Sigmoid colon (tissue), 7 donors: ENCODE data around the gene MCAT. TPM values are rescaled to one million over a fixed set of nuclear protein-coding genes. Genes with fewer than 3 reads are reported as not detected.

Source experiments
- DNase-seq: peaks from one replicate; pipeline ENCODE4 v3.0.0-alpha.2; 2019
- H3K27ac ChIP-seq, 4 donors: fragments of 200-600 bp; sonication (generic); one replicate each; pipeline ENCODE4 v1.5.1; 2016 to 2019; ENCODE audit warnings: mild to moderate bottlenecking in 1 of 4
- H3K27me3 ChIP-seq, 3 donors: fragments of 200-600 bp; sonication (generic); one replicate each; pipeline ENCODE4 v1.5.1; 2019; ENCODE audit warnings: mild to moderate bottlenecking in 1 of 3
- H3K36me3 ChIP-seq, 4 donors: fragments of 200-600 bp; sonication (generic); one replicate each; pipeline ENCODE4 v1.5.1; 2016 to 2019
- H3K4me1 ChIP-seq, 4 donors: fragments of 200-600 bp; sonication (generic); one replicate each; pipeline ENCODE4 v1.5.1; 2017 to 2019
- H3K4me3 ChIP-seq, 4 donors: fragments of 200-600 bp; sonication (generic); one replicate each; pipeline ENCODE4 v1.5.1; 2017 to 2019; ENCODE audit warnings: mild to moderate bottlenecking in 2 of 4, moderate library complexity in 1 of 4
- H3K9me3 ChIP-seq, 4 donors: fragments of 200-600 bp in 3 of 4; sonication (generic) in 3 of 4; one replicate each; pipeline versions ENCODE4 v1.5.1 to v1.6.1; 2013 to 2019
- EP300 ChIP-seq, 4 donors: sonication (generic); formaldehyde crosslinking; IDR thresholded peaks; one replicate each; pipeline ENCODE4 v1.6.1; 2017; ENCODE audit warnings: antibody characterized with exemption in 4 of 4
- POLR2A ChIP-seq, 2 donors: fragments of 450-650 bp; IDR thresholded peaks; one replicate each; pipeline ENCODE4 v1.6.1; 2016; ENCODE audit warnings: antibody characterized with exemption in 2 of 2, mild to moderate bottlenecking in 2 of 2, moderate library complexity in 2 of 2
- POLR2AphosphoS5 ChIP-seq, 4 donors: sonication (generic); formaldehyde crosslinking; IDR thresholded peaks; one replicate each; pipeline ENCODE4 v1.6.1; 2017; ENCODE audit warnings: antibody characterized with exemption in 4 of 4
- WGBS, 2 donors: extraction: QIAGEN DNeasy Blood & Tissue Kit; methylation state at CpG; one replicate each; pipeline ENCODE4 v1.1.7; 2013; 5-methylcytosine and 5-hydroxymethylcytosine counted together
- intact Hi-C: fragments of 100-400 bp; cut with DNase I; formaldehyde crosslinking; loops from one replicate; pipeline ENCODE4 v1.15.1; 2023
- polyA plus RNA-seq, 3 donors: library from polyadenylated mRNA; stranded (reverse); fragments of 200-250 nt; gene quantifications; one replicate each; pipeline ENCODE4 v1.2.3, GENCODE V29; 2013
- total RNA-seq, 4 donors: library from RNA; depleted of rRNA; stranded (reverse); fragments of >200 nt; gene quantifications; one replicate each; pipeline ENCODE4 v1.1.0, GENCODE V29; 2016
- TF ChIP-seq, protein P1 (sequence below), 4 experiments: fragments of 450-650 bp in 3 of 4; fragments of 200-600 bp in 1 of 4; IDR thresholded peaks; one replicate each; pipeline ENCODE4 v1.5.1; 2016 to 2019; ENCODE audit warnings: antibody characterized with exemption in 4 of 4, mild to moderate bottlenecking in 3 of 4, moderate library complexity in 2 of 4
- donor health status: healthy with polysubstance abuse.
- donor health status: Bipolar disorder and iron deficiency.
- donor health status: healthy.

MCAT gene
- total and polyA plus RNA-seq, 7 donors: 10.2 to 23.4 (median 16.8) TPM

GRCh38 chr22:43098356-43098755 lies 44.8 kb downstream of the MCAT start:
- no peaks in the 10 kb centered on the region for H3K9me3 ChIP-seq
- no peak for DNase-seq
- no peaks in the 10 kb centered on the region for H3K4me1 ChIP-seq
- H3K27me3 ChIP-seq: no peaks in the 10 kb centered on the region
- TF ChIP-seq EP300 (IDR thresholded peaks at IDR 0.05): no peak
- no peak for TF ChIP-seq POLR2A (IDR thresholded peaks at IDR 0.05)
- TF ChIP-seq, protein P1, sequence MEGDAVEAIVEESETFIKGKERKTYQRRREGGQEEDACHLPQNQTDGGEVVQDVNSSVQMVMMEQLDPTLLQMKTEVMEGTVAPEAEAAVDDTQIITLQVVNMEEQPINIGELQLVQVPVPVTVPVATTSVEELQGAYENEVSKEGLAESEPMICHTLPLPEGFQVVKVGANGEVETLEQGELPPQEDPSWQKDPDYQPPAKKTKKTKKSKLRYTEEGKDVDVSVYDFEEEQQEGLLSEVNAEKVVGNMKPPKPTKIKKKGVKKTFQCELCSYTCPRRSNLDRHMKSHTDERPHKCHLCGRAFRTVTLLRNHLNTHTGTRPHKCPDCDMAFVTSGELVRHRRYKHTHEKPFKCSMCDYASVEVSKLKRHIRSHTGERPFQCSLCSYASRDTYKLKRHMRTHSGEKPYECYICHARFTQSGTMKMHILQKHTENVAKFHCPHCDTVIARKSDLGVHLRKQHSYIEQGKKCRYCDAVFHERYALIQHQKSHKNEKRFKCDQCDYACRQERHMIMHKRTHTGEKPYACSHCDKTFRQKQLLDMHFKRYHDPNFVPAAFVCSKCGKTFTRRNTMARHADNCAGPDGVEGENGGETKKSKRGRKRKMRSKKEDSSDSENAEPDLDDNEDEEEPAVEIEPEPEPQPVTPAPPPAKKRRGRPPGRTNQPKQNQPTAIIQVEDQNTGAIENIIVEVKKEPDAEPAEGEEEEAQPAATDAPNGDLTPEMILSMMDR (IDR thresholded peaks at IDR 0.05): no peak
- no peak for TF ChIP-seq POLR2AphosphoS5 (IDR thresholded peaks at IDR 0.05)
- 65 to 70% methylated on average over 4 of the region's 4 CpGs for WGBS, 2 donors
- no peaks in the 10 kb centered on the region for H3K36me3 ChIP-seq
- H3K4me3 ChIP-seq: no peak overlapping the region
- no peak overlapping the region for H3K27ac ChIP-seq
- intact Hi-C loops: no loop called here

DNA sequence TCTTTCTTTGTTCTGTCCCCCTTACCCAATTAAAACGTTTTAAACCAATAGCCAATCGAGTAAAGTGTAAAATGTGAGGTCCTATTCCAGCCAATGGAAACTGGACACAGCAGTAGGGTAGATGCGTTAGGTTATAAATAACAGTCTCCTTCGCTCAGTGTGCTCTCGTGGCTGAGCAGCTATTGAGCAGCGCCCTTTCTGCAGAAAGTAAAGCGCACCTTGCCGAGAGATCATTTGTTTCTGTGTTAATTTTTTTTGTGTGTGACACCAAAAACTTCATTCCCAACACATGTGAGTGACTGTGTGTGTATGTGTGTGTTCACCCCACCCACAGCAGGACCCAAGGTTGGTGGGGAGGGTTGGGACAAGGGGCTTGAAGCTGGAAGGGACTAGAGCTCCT lies 46.8 kb downstream of the MCAT start:
- H3K4me1 ChIP-seq: no peaks in the 10 kb centered on the region
- TF ChIP-seq, protein P1 (IDR thresholded peaks at IDR 0.05): no peak
- 91% methylated on average over 8 of the region's 8 CpGs for WGBS, 2 donors
- no peaks in the 10 kb centered on the region for H3K27me3 ChIP-seq
- no peaks in the 10 kb centered on the region for H3K36me3 ChIP-seq
- H3K9me3 ChIP-seq: no peaks in the 10 kb centered on the region
- DNase-seq: no peak
- intact Hi-C loops: no loop called here
- no peak overlapping the region for H3K27ac ChIP-seq
- H3K4me3 ChIP-seq: no peak overlapping the region

- H3K36me3 ChIP-seq: no peaks in the 10 kb centered on the region
- 25 to 66% methylated on average over 4 of the region's 4 CpGs for WGBS, 2 donors
- H3K4me1 ChIP-seq: peaks cover 0 to 4% (median 2%) of the 10 kb centered on the region in 4 donors
- H3K27me3 ChIP-seq: no peaks in the 10 kb centered on the region
- no peak overlapping the region for H3K4me3 ChIP-seq
- intact Hi-C loops: loop anchor here (5.0 kb wide), 1 partner anchor 317 kb away; no protein-coding TSS in a partner anchor
- DNase-seq: no peak
- TF ChIP-seq, protein P1 (IDR thresholded peaks at IDR 0.05): no peak
- TF ChIP-seq EP300 (IDR thresholded peaks at IDR 0.05): no peak
- no peak for TF ChIP-seq POLR2AphosphoS5 (IDR thresholded peaks at IDR 0.05)
- no peak for TF ChIP-seq POLR2A (IDR thresholded peaks at IDR 0.05)
- H3K9me3 ChIP-seq: no peaks in the 10 kb centered on the region
- H3K27ac ChIP-seq: no peak overlapping the region
These were observed 48.6 kb downstream of the MCAT start for GRCh38 chr22:43094551-43094950.

DNA sequence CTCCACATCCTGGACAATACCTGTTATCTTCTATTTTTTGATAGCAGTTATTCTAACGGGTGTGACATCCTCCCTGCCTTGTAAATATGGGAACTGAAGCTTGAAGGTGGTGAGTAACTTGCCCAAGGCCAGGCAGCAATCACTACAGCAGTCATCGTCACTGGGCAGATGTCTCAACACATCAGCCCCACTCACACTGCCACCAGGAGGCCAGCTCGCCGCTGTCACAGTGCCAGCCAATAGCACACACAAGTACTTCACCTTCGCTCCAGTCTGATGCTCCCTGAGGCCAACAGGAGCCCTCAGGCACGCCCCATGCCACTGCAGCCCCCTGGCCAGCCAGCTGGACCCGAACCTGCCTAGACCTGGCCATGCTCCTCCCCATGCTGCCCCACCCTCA lies 49.1 kb downstream of the MCAT start:
- intact Hi-C loops: loop anchor here (5.0 kb wide), 1 partner anchor 317 kb away; no protein-coding TSS in a partner anchor
- WGBS, 2 donors: 13 to 50% methylated on average over 7 of the region's 7 CpGs

More for the DNA sequence above, 49.1 kb downstream of the MCAT start:
- Histone ChIP-seq H3K4me3 (no peak overlapping the region), H3K36me3 (no peaks in the 10 kb centered on the region), H3K9me3 (no peaks in the 10 kb centered on the region), H3K4me1 (peaks cover 0 to 7% (median 5%) of the 10 kb centered on the region in 4 donors), H3K27ac (no peak overlapping the region), H3K27me3 (no peaks in the 10 kb centered on the region)
- DNase-seq: no peak
- TF ChIP-seq POLR2A (IDR thresholded peaks at IDR 0.05) (no peak), EP300 (IDR thresholded peaks at IDR 0.05) (no peak), POLR2AphosphoS5 (IDR thresholded peaks at IDR 0.05) (no peak)
- TF ChIP-seq, protein P1 (IDR thresholded peaks at IDR 0.05): no peak
